PC-3 (cell line): ENCODE measurements around the gene SELENOS.

Experiments used
- CTCF ChIP-seq: fragments of 300-600 bp; sonication (generic); conservative IDR thresholded peaks from 2 replicates; pipeline ENCODE4 v1.5.1; 2017; ENCODE audit warnings: antibody characterized with exemption, low read depth, mild to moderate bottlenecking, low read length
- EZH2 ChIP-seq: fragments of 300-600 bp; sonication (generic); IDR thresholded peaks from one replicate; pipeline ENCODE4 v1.6.1; 2017; ENCODE audit warnings: antibody characterized with exemption, mild to moderate bottlenecking, low read length; ENCODE audit not compliant: unreplicated experiment

GRCh38 chr15:101310161-101310480 is 32.8 kb upstream of the SELENOS start:
- TF ChIP-seq EZH2 (no peak), CTCF (no peak)
